ENCODE data around the gene PHRF1.

The PHRF1 gene

GRCh38 chr11:659532-660085 lies 83.3 kb downstream of the PHRF1 start:
- DNase-seq, result no peak

GRCh38 chr11:660281-660680 lies 84.0 kb downstream of the PHRF1 start:
- DNase-seq, result no peak

- no peak for DNase-seq
Measured at GRCh38 chr11:660681-661444, 84.6 kb downstream of the PHRF1 start.

Measured in activated T-cell treated with anti-CD3 and anti-CD28 coated beads for 4 hours (primary cell).